Neuronal stem cell (in vitro differentiated cells): Measurements from ENCODE around the gene MAP3K7CL.

Source experiments
- DNase-seq: peaks from one replicate; pipeline ENCODE4 v3.0.0-alpha.2; 2013; ENCODE audit warnings: low spot score
- H2AFZ ChIP-seq: one replicate; pipeline ENCODE4 v1.6.1; 2013; ENCODE audit warnings: mild to moderate bottlenecking, low read length, inconsistent platforms
- H2AK5ac ChIP-seq: 2 replicates; pipeline ENCODE4 v1.6.1; 2013; ENCODE audit warnings: low read depth, mild to moderate bottlenecking, inconsistent platforms, low read length, moderate library complexity, mixed read lengths
- H2BK120ac ChIP-seq: 2 replicates; pipeline ENCODE4 v1.6.1; 2013; ENCODE audit warnings: low read depth, mild to moderate bottlenecking, inconsistent platforms, low read length, moderate library complexity, mixed read lengths
- H2BK12ac ChIP-seq: one replicate; pipeline ENCODE4 v1.6.1; 2013; ENCODE audit warnings: low read length, inconsistent platforms
- H2BK15ac ChIP-seq: 2 replicates; pipeline ENCODE4 v1.6.1; 2013; ENCODE audit warnings: mild to moderate bottlenecking, low read length, inconsistent platforms, mixed read lengths
- H2BK5ac ChIP-seq: one replicate; pipeline ENCODE4 v1.6.1; 2013; ENCODE audit warnings: inconsistent platforms, mild to moderate bottlenecking, low read length, moderate library complexity
- H3K14ac ChIP-seq: one replicate; pipeline ENCODE4 v1.6.1; 2013; ENCODE audit warnings: low read length, inconsistent platforms
- H3K18ac ChIP-seq: 2 replicates; pipeline ENCODE4 v1.6.1; 2013; ENCODE audit warnings: low read length, inconsistent platforms
- H3K23ac ChIP-seq: 2 replicates; pipeline ENCODE4 v1.6.1; 2013; ENCODE audit warnings: low read depth, mild to moderate bottlenecking, mixed read lengths, low read length, inconsistent platforms; ENCODE audit not compliant: poor library complexity
- H3K27ac ChIP-seq: replicated peaks from 3 replicates; pipeline ENCODE4 v1.5.1; 2013; ENCODE audit warnings: low read length, inconsistent platforms
- H3K27me3 ChIP-seq, 3 experiments: 2 replicates each; pipeline ENCODE4 v1.6.1; 2013; ENCODE audit warnings: low read length in 3 of 3, mild to moderate bottlenecking in 2 of 3, inconsistent platforms in 1 of 3, low read depth in 1 of 3, mixed read lengths in 1 of 3, moderate library complexity in 1 of 3; ENCODE audit not compliant: control insufficient read depth in 3 of 3, insufficient read depth in 3 of 3
- H3K36me3 ChIP-seq, 2 donors: replicated peaks in 1 of 2; 2 replicates each; pipeline ENCODE4 v1.6.1; 2013; ENCODE audit warnings: low read length in 2 of 2; ENCODE audit not compliant: control insufficient read depth in 2 of 2, insufficient read depth in 2 of 2
- H3K4ac ChIP-seq: 2 replicates; pipeline ENCODE4 v1.6.1; 2013; ENCODE audit warnings: inconsistent platforms, mild to moderate bottlenecking, low read length, moderate library complexity
- H3K4me1 ChIP-seq, 2 donors: 1 replicate in 1 of 2; 2 replicates in 1 of 2; pipeline ENCODE4 v1.6.1; 2013; ENCODE audit warnings: low read length in 2 of 2, low read depth in 1 of 2; ENCODE audit not compliant: control insufficient read depth in 2 of 2, insufficient read depth in 1 of 2
- H3K4me2 ChIP-seq: one replicate; pipeline ENCODE4 v1.6.1; 2013; ENCODE audit warnings: mild to moderate bottlenecking, low read length, inconsistent platforms; ENCODE audit not compliant: insufficient read depth, poor library complexity, severe bottlenecking
- H3K4me3 ChIP-seq, 2 donors: 2 replicates each; pipeline ENCODE4 v1.5.1; 2013; ENCODE audit warnings: low read length in 2 of 2, mild to moderate bottlenecking in 2 of 2, inconsistent platforms in 1 of 2, moderate library complexity in 1 of 2
- H3K79me1 ChIP-seq: one replicate; pipeline ENCODE4 v1.6.1; 2013; ENCODE audit warnings: low read depth, mild to moderate bottlenecking, inconsistent platforms, low read length, moderate library complexity
- H3K9ac ChIP-seq: one replicate; pipeline ENCODE4 v1.6.1; 2013; ENCODE audit warnings: mild to moderate bottlenecking, low read depth, low read length, inconsistent platforms; ENCODE audit not compliant: poor library complexity
- H3K9me3 ChIP-seq, 2 donors: replicated peaks in 1 of 2; 2 replicates each; pipeline versions ENCODE3 to v1.6.1; 2013; ENCODE audit warnings: low read length in 2 of 2, mild to moderate bottlenecking in 2 of 2, inconsistent platforms in 1 of 2, low read depth in 1 of 2, mixed read lengths in 1 of 2, moderate library complexity in 1 of 2; ENCODE audit not compliant: control insufficient read depth in 2 of 2, insufficient read depth in 1 of 2
- H4K8ac ChIP-seq: one replicate; pipeline ENCODE4 v1.6.1; 2013; ENCODE audit warnings: low read depth, mild to moderate bottlenecking, inconsistent platforms, low read length, moderate library complexity
- H4K91ac ChIP-seq: one replicate; pipeline ENCODE4 v1.6.1; 2013; ENCODE audit warnings: low read length, low read depth, mild to moderate bottlenecking, inconsistent platforms; ENCODE audit not compliant: poor library complexity
- WGBS, 2 donors: extraction: QIAGEN DNeasy Blood & Tissue Kit; methylation state at CpG; one replicate each; pipeline ENCODE4 v1.1.7; 2013; ENCODE audit warnings: missing lambda C conversion rate in 2 of 2, mixed read lengths in 1 of 2; ENCODE audit not compliant: insufficient read length in 2 of 2, insufficient replicate concordance in 1 of 2; ENCODE audit errors: extremely low coverage in 2 of 2; 5-methylcytosine and 5-hydroxymethylcytosine counted together

The MAP3K7CL gene

DNA sequence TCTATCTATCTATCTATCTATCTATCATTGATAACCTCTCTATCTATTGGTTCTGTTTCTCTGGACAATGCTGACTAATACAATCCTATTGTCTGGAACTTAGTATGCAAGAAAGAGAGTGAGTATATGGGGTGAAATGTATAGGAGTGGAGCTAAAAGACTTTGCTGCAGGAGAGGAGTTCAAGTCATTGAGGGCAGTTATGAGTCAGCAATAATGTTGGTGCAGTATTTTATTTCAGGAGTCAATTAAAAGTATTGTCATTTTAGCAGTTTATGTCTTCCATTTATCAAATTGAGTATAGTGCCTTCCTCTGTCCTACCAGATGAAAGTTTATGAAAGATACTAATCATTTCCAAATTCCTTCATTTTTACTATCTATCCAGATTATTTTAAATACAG, 55.8 kb downstream of the MAP3K7CL start:
- no peak overlapping the region for H3K14ac ChIP-seq
- no peak overlapping the region for H2AFZ ChIP-seq
- no peak overlapping the region for H2AK5ac ChIP-seq
- no peak overlapping the region for H2BK5ac ChIP-seq
- H2BK12ac ChIP-seq, result no peak overlapping the region
- H2BK15ac ChIP-seq, result no peak overlapping the region
- H3K79me1 ChIP-seq, result no peaks in the 10 kb centered on the region
- no peak for DNase-seq
- no peak overlapping the region for H3K4me3 ChIP-seq
- H3K36me3 ChIP-seq, result no peaks in the 10 kb centered on the region
- H3K23ac ChIP-seq, result no peak overlapping the region
- no peaks in the 10 kb centered on the region for H3K27me3 ChIP-seq
- no peak overlapping the region for H3K4me2 ChIP-seq
- no peak overlapping the region for H3K27ac ChIP-seq
- H3K4ac ChIP-seq, result no peak overlapping the region
- H4K8ac ChIP-seq, result no peak overlapping the region
- H3K4me1 ChIP-seq, result no peaks in the 10 kb centered on the region
- no peaks in the 10 kb centered on the region for H3K9me3 ChIP-seq
- H3K9ac ChIP-seq, result no peak overlapping the region
- no peak overlapping the region for H4K91ac ChIP-seq
- H2BK120ac ChIP-seq, result no peak overlapping the region
- no peak overlapping the region for H3K18ac ChIP-seq

DNA sequence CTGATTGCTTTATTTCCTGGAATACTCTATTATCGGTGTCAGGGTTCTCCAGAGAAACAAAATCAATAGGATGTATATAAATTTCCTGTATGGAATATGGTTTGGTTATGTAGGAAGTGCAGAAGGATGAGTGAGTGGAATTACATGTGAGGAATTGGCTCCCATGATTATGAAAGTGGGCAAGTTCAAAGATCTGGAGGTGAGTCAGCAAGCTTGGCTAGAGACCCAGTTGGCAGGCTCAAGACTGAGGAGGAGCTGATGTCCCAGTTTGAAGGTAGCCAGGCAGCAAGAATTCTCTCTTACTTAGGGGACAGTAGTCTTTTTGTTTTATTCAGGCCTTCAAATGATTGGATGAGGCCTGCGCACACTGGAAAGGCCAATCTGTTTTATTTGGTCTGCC, 57.5 kb downstream of the MAP3K7CL start:
- no peak overlapping the region for H2AFZ ChIP-seq
- H3K27me3 ChIP-seq, result no peaks in the 10 kb centered on the region
- H4K91ac ChIP-seq, result no peak overlapping the region
- H2BK120ac ChIP-seq, result no peak overlapping the region
- H2BK12ac ChIP-seq, result no peak overlapping the region
- no peak for DNase-seq
- no peak overlapping the region for H2BK15ac ChIP-seq
- H3K9me3 ChIP-seq, result no peaks in the 10 kb centered on the region
- H3K4me2 ChIP-seq, result no peak overlapping the region
- H3K18ac ChIP-seq, result no peak overlapping the region
- H2AK5ac ChIP-seq, result no peak overlapping the region
- no peaks in the 10 kb centered on the region for H3K4me1 ChIP-seq
- no peak overlapping the region for H3K4ac ChIP-seq
- H3K23ac ChIP-seq, result no peak overlapping the region
- no peaks in the 10 kb centered on the region for H3K36me3 ChIP-seq
- H3K9ac ChIP-seq, result no peak overlapping the region
- WGBS, 2 donors, result no CpG with 5 or more reads among the region's 2 CpGs
- H4K8ac ChIP-seq, result no peak overlapping the region
- H2BK5ac ChIP-seq, result no peak overlapping the region
- no peak overlapping the region for H3K14ac ChIP-seq
- no peak overlapping the region for H3K27ac ChIP-seq
- no peak overlapping the region for H3K4me3 ChIP-seq
- no peaks in the 10 kb centered on the region for H3K79me1 ChIP-seq

DNA sequence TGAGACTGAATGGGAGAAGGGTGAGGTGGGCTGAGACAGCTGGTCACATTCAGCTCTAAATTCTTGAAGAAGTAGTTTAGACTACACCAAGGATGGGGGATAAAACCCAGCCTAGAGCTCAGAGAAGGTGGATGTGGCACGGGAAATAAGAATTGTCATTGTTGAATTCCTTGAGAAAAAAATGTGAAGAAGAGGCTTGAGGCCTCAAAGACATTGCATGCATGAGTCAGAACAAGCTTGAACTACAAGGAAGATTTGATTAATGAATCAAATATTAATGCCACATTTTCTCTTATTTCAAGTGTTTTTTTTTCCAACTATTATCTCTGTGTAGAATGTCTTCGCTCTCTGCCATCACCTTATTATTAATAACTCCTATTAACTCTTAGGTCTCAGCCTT, 58.9 kb downstream of the MAP3K7CL start:
- Histone ChIP-seq H2AK5ac (no peak overlapping the region), H3K4me1 (peaks cover 0 to 4% of the 10 kb centered on the region in 2 donors)
- no CpG with 5 or more reads among the region's 2 CpGs for WGBS, 2 donors

DNA sequence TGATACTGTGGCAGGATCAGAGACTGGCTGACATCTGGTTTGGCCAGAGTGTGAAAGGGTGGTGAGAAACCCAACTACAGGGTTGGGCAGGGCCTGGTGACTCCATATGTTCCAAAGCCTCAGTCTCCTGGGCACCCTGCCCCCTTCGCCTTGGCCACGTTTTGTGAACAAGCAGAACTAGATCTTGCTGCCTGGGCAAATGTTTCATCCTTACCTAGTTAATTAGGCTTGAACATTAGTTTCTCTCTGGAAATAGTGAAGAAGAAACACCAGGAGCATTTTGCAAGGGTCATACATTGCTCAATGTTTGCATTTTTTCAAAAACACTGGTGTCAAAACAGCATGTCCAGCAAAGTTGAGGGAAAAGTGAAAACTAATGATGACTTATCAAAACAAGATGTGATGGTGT, 60.5 kb downstream of the MAP3K7CL start:
- H4K8ac ChIP-seq, result no peak overlapping the region
- peaks cover 0 to 9% of the 10 kb centered on the region in 2 donors for H3K4me1 ChIP-seq
- H2AFZ ChIP-seq, result no peak overlapping the region
- H2AK5ac ChIP-seq, result no peak overlapping the region
- no peak overlapping the region for H4K91ac ChIP-seq
- no peak overlapping the region for H3K27ac ChIP-seq
- no peak overlapping the region for H2BK15ac ChIP-seq
- H2BK12ac ChIP-seq, result no peak overlapping the region
- no peaks in the 10 kb centered on the region for H3K79me1 ChIP-seq
- H3K9me3 ChIP-seq, result no peaks in the 10 kb centered on the region
- no peak overlapping the region for H3K14ac ChIP-seq
- no peak for DNase-seq
- H3K4ac ChIP-seq, result no peak overlapping the region
- H2BK120ac ChIP-seq, result no peak overlapping the region
- no peak overlapping the region for H3K18ac ChIP-seq
- no peak overlapping the region for H3K23ac ChIP-seq
- no peak overlapping the region for H2BK5ac ChIP-seq
- H3K27me3 ChIP-seq, result no peaks in the 10 kb centered on the region
- H3K4me2 ChIP-seq, result no peak overlapping the region
- WGBS, 2 donors, result no CpG with 5 or more reads among the region's 2 CpGs
- H3K36me3 ChIP-seq, result no peaks in the 10 kb centered on the region
- H3K9ac ChIP-seq, result no peak overlapping the region
- no peak overlapping the region for H3K4me3 ChIP-seq

More for the DNA sequence above, 58.9 kb downstream of the MAP3K7CL start:
- H3K4me3 ChIP-seq, result no peak overlapping the region
- no peak overlapping the region for H4K8ac ChIP-seq
- H3K9ac ChIP-seq, result no peak overlapping the region
- H3K9me3 ChIP-seq, result no peaks in the 10 kb centered on the region
- H2BK12ac ChIP-seq, result no peak overlapping the region
- no peak overlapping the region for H3K27ac ChIP-seq
- no peaks in the 10 kb centered on the region for H3K27me3 ChIP-seq
- H3K18ac ChIP-seq, result no peak overlapping the region
- no peak overlapping the region for H3K4ac ChIP-seq
- H3K23ac ChIP-seq, result no peak overlapping the region
- no peak overlapping the region for H3K14ac ChIP-seq
- H2BK5ac ChIP-seq, result no peak overlapping the region
- no peak overlapping the region for H4K91ac ChIP-seq
- no peaks in the 10 kb centered on the region for H3K79me1 ChIP-seq
- no peak overlapping the region for H3K4me2 ChIP-seq
- no peak overlapping the region for H2BK120ac ChIP-seq
- H2AFZ ChIP-seq, result no peak overlapping the region
- no peaks in the 10 kb centered on the region for H3K36me3 ChIP-seq
- H2BK15ac ChIP-seq, result no peak overlapping the region
- DNase-seq, result no peak
